Upper lobe of left lung (tissue), 6 donors: Measurements from ENCODE around the gene RRM1. TPM values are rescaled to one million over a fixed set of nuclear protein-coding genes. Genes with fewer than 3 reads are reported as not detected.

Experiments
- ATAC-seq, 2 donors: fragments of 200-7000 bp; cut with Tn5 transposase; one replicate each; pipeline ENCODE4 v1.9.1; 2022; ENCODE audit warnings: mild to moderate bottlenecking in 2 of 2, moderate library complexity in 2 of 2; ENCODE audit not compliant: low FRiP score in 2 of 2
- DNase-seq, 2 donors: peaks; one replicate each; pipeline ENCODE4 v3.0.0-alpha.2; 2019 to 2020
- H3K27ac ChIP-seq, 4 donors: fragments of 200-600 bp; sonication (generic); one replicate each; pipeline ENCODE4 v1.5.1; 2016 to 2019
- H3K27me3 ChIP-seq, 4 donors: fragments of 200-600 bp; sonication (generic); one replicate each; pipeline ENCODE4 v1.5.1; 2017 to 2019
- H3K36me3 ChIP-seq, 4 donors: fragments of 200-600 bp; sonication (generic); one replicate each; pipeline ENCODE4 v1.5.1; 2016 to 2019
- H3K4me1 ChIP-seq, 4 donors: fragments of 200-600 bp; sonication (generic); one replicate each; pipeline ENCODE4 v1.5.1; 2018 to 2019
- H3K4me3 ChIP-seq, 4 donors: fragments of 200-600 bp; sonication (generic); one replicate each; pipeline ENCODE4 v1.5.1; 2017 to 2019; ENCODE audit warnings: mild to moderate bottlenecking in 2 of 4, moderate library complexity in 1 of 4
- H3K9me3 ChIP-seq, 4 donors: fragments of 200-600 bp; sonication (generic); one replicate each; pipeline ENCODE4 v1.5.1; 2018 to 2019
- CTCF ChIP-seq, 6 experiments: fragments of 450-650 bp in 4 of 6; fragments of 200-600 bp in 2 of 6; sonication (generic) in 2 of 6; IDR thresholded peaks; one replicate each; pipeline ENCODE4 v1.5.1; 2016 to 2019; ENCODE audit warnings: antibody characterized with exemption in 6 of 6
- EP300 ChIP-seq, 4 donors: sonication (generic); formaldehyde crosslinking; IDR thresholded peaks; one replicate each; pipeline ENCODE4 v1.5.1; 2017; ENCODE audit warnings: antibody characterized with exemption in 4 of 4, control low read depth in 2 of 4
- POLR2A ChIP-seq, 4 donors: fragments of 450-650 bp; IDR thresholded peaks; one replicate each; pipeline ENCODE4 v1.5.1; 2016 to 2017; ENCODE audit warnings: antibody characterized with exemption in 4 of 4, mild to moderate bottlenecking in 2 of 4
- POLR2AphosphoS5 ChIP-seq, 2 donors: sonication (generic); formaldehyde crosslinking; IDR thresholded peaks; one replicate each; pipeline ENCODE4 v1.5.1; 2017; ENCODE audit warnings: antibody characterized with exemption in 2 of 2
- WGBS, 2 donors: methylation state at CpG; one replicate each; pipeline ENCODE4 v1.1.5; 2017 to 2018; 5-methylcytosine and 5-hydroxymethylcytosine counted together
- total RNA-seq, 6 donors: library from RNA; depleted of rRNA in 4 of 6; stranded (reverse); fragments of >200 nt in 4 of 6; gene quantifications; one replicate each; pipeline versions ENCODE4 v1.1.0 to v1.2.1, GENCODE V29; 2016 to 2021
- donor health status: DM: no; HTN: no; CAD: no; lungs with moderate emphysema.
- donor health status: DM: no; HTN: yes; CAD: no; lungs with severe emphysema.

Gene RRM1
- total RNA-seq, 6 donors from 2014 or later: 9.8 to 30.5 (median 25.4) TPM

GRCh38 chr11:4068962-4069361 is 25.6 kb upstream of the RRM1 start:
- Histone ChIP-seq H3K36me3 (peaks cover 0 to 5% (median 2%) of the 10 kb centered on the region in 4 donors), H3K4me3 (no peak overlapping the region), H3K4me1 (peaks cover 0 to 17% (median 13%) of the 10 kb centered on the region in 4 donors), H3K9me3 (no peaks in the 10 kb centered on the region), H3K27ac (no peak overlapping the region), H3K27me3 (no peaks in the 10 kb centered on the region)
- 46 to 58% methylated on average over 1 of the region's 1 CpG for WGBS, 2 donors
- DNase-seq (no peak), ATAC-seq (no peak)
- TF ChIP-seq POLR2A (IDR thresholded peaks at IDR 0.05) (no peak), POLR2AphosphoS5 (IDR thresholded peaks at IDR 0.05) (no peak), CTCF (IDR thresholded peaks at IDR 0.05) (no peak), EP300 (IDR thresholded peaks at IDR 0.05) (no peak)

GRCh38 chr11:4071325-4071724 is 23.3 kb upstream of the RRM1 start:
- TF ChIP-seq CTCF (IDR thresholded peaks at IDR 0.05): no peak
- no peak for TF ChIP-seq EP300 (IDR thresholded peaks at IDR 0.05)
- TF ChIP-seq POLR2AphosphoS5 (IDR thresholded peaks at IDR 0.05): no peak
- no peak for TF ChIP-seq POLR2A (IDR thresholded peaks at IDR 0.05)
- peaks cover 0 to 10% (median 6%) of the 10 kb centered on the region in 4 donors for H3K36me3 ChIP-seq
- H3K4me1 ChIP-seq: peaks cover 0 to 13% (median 9%) of the 10 kb centered on the region in 4 donors
- H3K27ac ChIP-seq: no peak overlapping the region
- ATAC-seq (no peak), DNase-seq (no peak)
- H3K9me3 ChIP-seq: no peaks in the 10 kb centered on the region
- H3K4me3 ChIP-seq: no peak overlapping the region
- no peaks in the 10 kb centered on the region for H3K27me3 ChIP-seq

GRCh38 chr11:4071914-4072313 is 22.7 kb upstream of the RRM1 start:
- ATAC-seq (no peak), DNase-seq (no peak)

GRCh38 chr11:4072668-4073285 is 21.8 kb upstream of the RRM1 start:
- Histone ChIP-seq H3K27ac (no peak overlapping the region), H3K36me3 (peaks cover 0 to 10% (median 6%) of the 10 kb centered on the region in 4 donors), H3K27me3 (no peaks in the 10 kb centered on the region), H3K4me3 (no peak overlapping the region), H3K9me3 (no peaks in the 10 kb centered on the region), H3K4me1 (peaks cover 0 to 11% (median 8%) of the 10 kb centered on the region in 4 donors)
- ATAC-seq (peak; percentile 83 to 93), DNase-seq (peak in 1 of 2 donors; percentile 60)
- WGBS, 2 donors: 5 to 8% methylated on average over 4 of the region's 4 CpGs
- TF ChIP-seq CTCF (IDR thresholded peaks at IDR 0.05) (peak; percentile 80 to 93 (median 88)), EP300 (IDR thresholded peaks at IDR 0.05) (no peak)

More at GRCh38 chr11:4071914-4072313, 22.7 kb upstream of the RRM1 start:
- no peak overlapping the region for H3K27ac ChIP-seq
- TF ChIP-seq EP300 (IDR thresholded peaks at IDR 0.05) (no peak), POLR2A (IDR thresholded peaks at IDR 0.05) (no peak), CTCF (IDR thresholded peaks at IDR 0.05) (no peak), POLR2AphosphoS5 (IDR thresholded peaks at IDR 0.05) (no peak)
- H3K9me3 ChIP-seq: no peaks in the 10 kb centered on the region
- H3K4me3 ChIP-seq: no peak overlapping the region
- peaks cover 0 to 11% (median 9%) of the 10 kb centered on the region in 4 donors for H3K4me1 ChIP-seq
- H3K36me3 ChIP-seq: peaks cover 0 to 10% (median 6%) of the 10 kb centered on the region in 4 donors
- H3K27me3 ChIP-seq: no peaks in the 10 kb centered on the region

- ATAC-seq (no peak), DNase-seq (no peak)
- WGBS, 2 donors: 86 to 93% methylated on average over 7 of the region's 7 CpGs
- Histone ChIP-seq H3K27ac (no peak overlapping the region), H3K9me3 (no peaks in the 10 kb centered on the region), H3K4me1 (peaks cover 0 to 8% (median 0%) of the 10 kb centered on the region in 4 donors), H3K4me3 (no peak overlapping the region), H3K27me3 (no peaks in the 10 kb centered on the region), H3K36me3 (peaks cover 0 to 10% (median 6%) of the 10 kb centered on the region in 4 donors)
- TF ChIP-seq POLR2AphosphoS5 (IDR thresholded peaks at IDR 0.05) (no peak), CTCF (IDR thresholded peaks at IDR 0.05) (no peak), EP300 (IDR thresholded peaks at IDR 0.05) (no peak), POLR2A (IDR thresholded peaks at IDR 0.05) (no peak)
Measured at GRCh38 chr11:4074266-4074665, 20.3 kb upstream of the RRM1 start.
